ENCODE measurements around the gene EHD4.

Gene EHD4

GRCh38 chr15:41994772-41995475 is 22.6 kb upstream of the EHD4 start:
- no peak for DNase-seq

- DNase-seq = no peak
Observed at GRCh38 chr15:41994171-41994650, 21.9 kb upstream of the EHD4 start.

- DNase-seq = no peak
Observed at GRCh38 chr15:41993472-41994170, 21.3 kb upstream of the EHD4 start.

- no peak for DNase-seq
Observed at GRCh38 chr15:41992803-41993190, 20.4 kb upstream of the EHD4 start.

GRCh38 chr15:41992151-41992802 is 19.9 kb upstream of the EHD4 start:
- no peak for DNase-seq

GRCh38 chr15:41990691-41991090 is 18.3 kb upstream of the EHD4 start:
- no peak for DNase-seq

GRCh38 chr15:41990243-41990605 is 17.9 kb upstream of the EHD4 start:
- no peak for DNase-seq

- DNase-seq = peak; percentile 76
Observed at GRCh38 chr15:41989573-41990242, 17.4 kb upstream of the EHD4 start.

- no peak for DNase-seq
Observed at GRCh38 chr15:41988896-41989572, 16.7 kb upstream of the EHD4 start.

- DNase-seq = no peak
Observed at GRCh38 chr15:41987925-41988275, 15.5 kb upstream of the EHD4 start.

- no peak for DNase-seq
Observed at GRCh38 chr15:41987246-41987924, 15.0 kb upstream of the EHD4 start.

- no peak for DNase-seq
Observed at GRCh38 chr15:41985236-41986160, 13.1 kb upstream of the EHD4 start.

GRCh38 chr15:41984622-41985021 is 12.3 kb upstream of the EHD4 start:
- no peak for DNase-seq

GRCh38 chr15:41983621-41984571 is 11.5 kb upstream of the EHD4 start:
- DNase-seq = no peak

GRCh38 chr15:41983221-41983620 is 10.9 kb upstream of the EHD4 start:
- DNase-seq = no peak

GRCh38 chr15:41982133-41982930 is 10.0 kb upstream of the EHD4 start:
- no peak for DNase-seq

- DNase-seq = no peak
Observed at GRCh38 chr15:41981371-41982132, 9.2 kb upstream of the EHD4 start.

- no peak for DNase-seq
Observed at GRCh38 chr15:41980654-41981323, 8.4 kb upstream of the EHD4 start.
